Spinal cord (tissue), 10 donors: ENCODE results near the gene KDELR3. TPM values are rescaled to one million over a fixed set of nuclear protein-coding genes. Genes with fewer than 3 reads are reported as not detected.

Experiments used
- DNase-seq, 6 donors: peaks; one replicate each; pipeline versions ENCODE4 v3.0.0 to v3.0.0-alpha.2; 2013 to 2015; ENCODE audit warnings: low spot score in 6 of 6, low read depth in 4 of 6
- H3K27ac ChIP-seq: one replicate; pipeline ENCODE4 v1.5.1; 2013; ENCODE audit warnings: low read depth, low read length, control low read depth
- H3K27me3 ChIP-seq: one replicate; pipeline ENCODE4 v1.6.1; 2013; ENCODE audit warnings: low read length; ENCODE audit not compliant: control insufficient read depth, insufficient read depth
- H3K36me3 ChIP-seq: one replicate; pipeline ENCODE4 v1.6.1; 2013; ENCODE audit warnings: low read length; ENCODE audit not compliant: control insufficient read depth, insufficient read depth
- H3K4me1 ChIP-seq: one replicate; pipeline ENCODE4 v1.6.1; 2013; ENCODE audit warnings: low read length; ENCODE audit not compliant: control insufficient read depth, insufficient read depth
- H3K4me3 ChIP-seq: one replicate; pipeline ENCODE4 v1.5.1; 2013; ENCODE audit warnings: low read depth, low read length, control low read depth
- H3K9me3 ChIP-seq: one replicate; pipeline ENCODE4 v1.6.1; 2013; ENCODE audit warnings: low read length; ENCODE audit not compliant: control insufficient read depth, insufficient read depth
- WGBS: methylation state at CpG from one replicate; pipeline ENCODE4 v1.1.5; 2013; ENCODE audit warnings: missing lambda C conversion rate; ENCODE audit not compliant: insufficient coverage; 5-methylcytosine and 5-hydroxymethylcytosine counted together
- polyA plus RNA-seq, 2 donors: library from polyadenylated mRNA; unstranded; fragments of 120-200 nt; gene quantifications; one replicate each; pipeline ENCODE4 v1.2.1, GENCODE V29; 2013; ENCODE audit not compliant: insufficient read length in 2 of 2
- total RNA-seq, 2 donors: library from RNA; depleted of rRNA in 1 of 2; stranded (reverse); fragments of 120-200 nt in 1 of 2; fragments of >200 nt in 1 of 2; gene quantifications; one replicate each; pipeline versions ENCODE4 v1.2.3 to v1.2.4, GENCODE V29; 2013 to 2014
- donor health status: healthy.

KDELR3 gene
- total and polyA plus RNA-seq, 4 donors = 3.8 to 28.5 (median 18.0) TPM

DNA sequence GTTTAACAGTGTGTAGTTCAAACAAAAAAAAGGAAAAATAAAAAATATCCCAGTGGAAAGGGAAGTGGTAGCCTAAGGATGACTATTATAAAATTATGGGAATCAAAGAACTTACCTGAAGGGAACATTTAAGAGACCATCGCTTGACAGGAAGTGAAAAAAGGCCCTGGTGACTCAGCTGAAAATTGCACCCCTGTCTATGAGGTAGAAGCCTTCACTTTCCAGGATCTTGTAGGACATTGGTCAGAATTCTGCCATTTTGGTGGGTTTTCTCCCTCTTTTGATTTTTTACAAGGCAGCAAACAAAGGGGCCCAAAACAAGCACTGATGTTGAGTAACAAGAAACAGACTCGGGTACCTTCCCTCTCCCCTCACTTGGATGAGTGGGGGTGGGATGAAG, 22.6 kb downstream of the KDELR3 start:
- Histone ChIP-seq H3K4me3 (no peak overlapping the region), H3K36me3 (peaks cover 65% of the 10 kb centered on the region), H3K27ac (no peak overlapping the region), H3K27me3 (no peaks in the 10 kb centered on the region), H3K4me1 (no peaks in the 10 kb centered on the region), H3K9me3 (no peaks in the 10 kb centered on the region)
- WGBS = 100% methylated on average over 1 of the region's 2 CpGs
- no peak for DNase-seq

DNA sequence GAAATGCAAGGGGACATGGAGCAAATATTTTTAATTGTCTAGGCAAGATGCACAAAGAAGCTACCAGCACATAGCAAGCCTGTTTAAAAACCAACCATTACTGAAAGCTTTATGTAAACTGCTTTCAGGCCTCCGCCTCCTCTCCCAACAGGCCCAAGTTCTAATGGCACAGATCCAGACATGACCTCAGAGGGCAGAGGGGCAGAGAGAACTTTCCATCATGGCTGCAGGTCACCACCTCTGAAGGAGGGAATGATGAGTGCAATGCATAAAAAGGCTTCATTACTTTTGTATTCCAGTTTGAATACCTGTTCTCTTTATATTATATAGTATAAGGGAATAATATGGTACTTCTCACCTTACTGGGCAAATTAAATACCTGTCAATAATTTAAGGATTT, 23.0 kb downstream of the KDELR3 start:
- H3K27me3 ChIP-seq = no peaks in the 10 kb centered on the region
- H3K4me3 ChIP-seq = no peak overlapping the region
- peak in 1 of 6 donors; percentile 76 for DNase-seq
- no CpG with 5 or more reads among the region's 1 CpG for WGBS
- H3K4me1 ChIP-seq = no peaks in the 10 kb centered on the region
- H3K36me3 ChIP-seq = peaks cover 64% of the 10 kb centered on the region
- H3K27ac ChIP-seq = no peak overlapping the region
- H3K9me3 ChIP-seq = no peaks in the 10 kb centered on the region

- no peak for DNase-seq
- no CpG with 5 or more reads among the region's 5 CpGs for WGBS
- no peaks in the 10 kb centered on the region for H3K4me1 ChIP-seq
- H3K4me3 ChIP-seq = no peak overlapping the region
- H3K9me3 ChIP-seq = no peaks in the 10 kb centered on the region
- no peak overlapping the region for H3K27ac ChIP-seq
- H3K27me3 ChIP-seq = no peaks in the 10 kb centered on the region
- peaks cover 65% of the 10 kb centered on the region for H3K36me3 ChIP-seq
These were observed 23.9 kb downstream of the KDELR3 start for GRCh38 chr22:38491707-38492348.

DNA sequence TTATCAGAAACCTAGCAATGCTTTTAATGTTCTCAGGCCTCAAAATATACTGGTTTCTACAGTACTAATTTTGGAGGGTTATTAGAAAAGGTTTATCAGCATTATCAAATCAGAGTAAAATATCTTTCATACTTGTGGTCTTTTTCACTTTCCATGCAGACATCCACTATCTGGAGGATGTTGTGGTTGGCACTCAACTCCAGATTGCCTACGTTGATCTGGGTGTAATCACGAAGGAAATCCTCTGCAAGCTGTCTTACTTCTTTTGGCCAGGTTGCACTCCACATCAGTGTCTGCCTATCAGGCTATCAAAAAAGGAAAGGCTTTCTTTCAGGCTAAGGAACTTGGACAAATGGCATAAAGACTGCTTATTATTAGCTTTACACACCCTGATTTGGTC, 26.6 kb downstream of the KDELR3 start:
- Histone ChIP-seq H3K4me3 (no peak overlapping the region), H3K27me3 (no peaks in the 10 kb centered on the region), H3K36me3 (peaks cover 72% of the 10 kb centered on the region), H3K9me3 (no peaks in the 10 kb centered on the region), H3K4me1 (no peaks in the 10 kb centered on the region), H3K27ac (no peak overlapping the region)
- WGBS = 73% methylated on average over 2 of the region's 2 CpGs
- DNase-seq = no peak

DNA sequence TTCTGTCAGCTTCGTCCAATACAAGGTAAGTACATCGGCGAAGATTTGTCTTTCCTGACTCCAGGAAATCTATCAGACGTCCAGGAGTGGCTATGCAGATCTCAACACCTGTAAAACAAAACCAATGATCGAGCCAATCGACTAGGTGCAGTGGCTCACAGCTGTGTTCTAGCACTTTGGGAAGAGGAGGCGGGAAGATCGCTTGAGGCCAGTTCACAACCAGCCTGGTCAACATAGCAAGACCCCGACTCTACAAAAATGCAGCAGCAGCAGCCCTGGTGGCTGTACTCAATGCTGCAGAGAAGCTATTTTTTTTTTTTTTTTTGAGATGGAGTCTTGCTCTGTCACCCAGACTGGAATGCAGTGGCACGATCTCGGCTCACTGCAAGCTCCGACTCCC, 27.0 kb downstream of the KDELR3 start:
- Histone ChIP-seq H3K9me3 (no peaks in the 10 kb centered on the region), H3K4me1 (no peaks in the 10 kb centered on the region), H3K27me3 (no peaks in the 10 kb centered on the region), H3K27ac (no peak overlapping the region), H3K36me3 (peaks cover 72% of the 10 kb centered on the region), H3K4me3 (no peak overlapping the region)
- DNase-seq = no peak
- 91% methylated on average over 11 of the region's 12 CpGs for WGBS

DNA sequence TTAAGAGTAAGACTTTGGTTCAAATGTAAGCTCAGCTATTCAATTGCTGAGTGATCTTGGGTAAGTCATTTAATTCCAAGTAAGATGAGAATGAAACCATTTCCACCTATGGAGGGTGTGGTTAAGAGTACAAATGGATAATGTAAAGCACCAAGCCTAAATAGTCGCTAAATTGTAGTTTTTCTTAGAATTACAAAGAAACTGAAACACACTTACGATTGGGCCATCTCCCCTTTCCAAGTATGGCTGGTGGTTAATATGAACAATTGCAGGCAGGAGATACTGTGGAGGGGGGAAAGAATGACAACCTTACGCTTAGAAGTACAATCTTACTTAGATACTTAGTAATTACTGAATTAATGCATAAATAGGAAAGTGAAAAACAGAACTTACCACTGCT, 30.0 kb downstream of the KDELR3 start:
- H3K27me3 ChIP-seq = no peaks in the 10 kb centered on the region
- WGBS = no CpG with 5 or more reads among the region's 3 CpGs
- H3K9me3 ChIP-seq = no peaks in the 10 kb centered on the region
- H3K4me3 ChIP-seq = no peak overlapping the region
- peaks cover 6% of the 10 kb centered on the region for H3K4me1 ChIP-seq
- no peak overlapping the region for H3K27ac ChIP-seq
- peaks cover 72% of the 10 kb centered on the region for H3K36me3 ChIP-seq
- no peak for DNase-seq

- DNase-seq = no peak
- H3K27ac ChIP-seq = no peak overlapping the region
- WGBS = 72% methylated on average over 3 of the region's 10 CpGs
- no peaks in the 10 kb centered on the region for H3K27me3 ChIP-seq
- no peak overlapping the region for H3K4me3 ChIP-seq
- H3K9me3 ChIP-seq = no peaks in the 10 kb centered on the region
- peaks cover 12% of the 10 kb centered on the region for H3K4me1 ChIP-seq
- H3K36me3 ChIP-seq = peaks cover 39% of the 10 kb centered on the region
These were observed 34.1 kb downstream of the KDELR3 start for GRCh38 chr22:38501797-38502672.

- H3K27ac ChIP-seq = no peak overlapping the region
- H3K9me3 ChIP-seq = no peaks in the 10 kb centered on the region
- peaks cover 18% of the 10 kb centered on the region for H3K4me1 ChIP-seq
- H3K4me3 ChIP-seq = peak overlapping the region; percentile 25
- peaks cover 29% of the 10 kb centered on the region for H3K36me3 ChIP-seq
- no peak for DNase-seq
- no peaks in the 10 kb centered on the region for H3K27me3 ChIP-seq
- no CpG with 5 or more reads among the region's 4 CpGs for WGBS
These were observed 35.1 kb downstream of the KDELR3 start for GRCh38 chr22:38503021-38503420.

DNA sequence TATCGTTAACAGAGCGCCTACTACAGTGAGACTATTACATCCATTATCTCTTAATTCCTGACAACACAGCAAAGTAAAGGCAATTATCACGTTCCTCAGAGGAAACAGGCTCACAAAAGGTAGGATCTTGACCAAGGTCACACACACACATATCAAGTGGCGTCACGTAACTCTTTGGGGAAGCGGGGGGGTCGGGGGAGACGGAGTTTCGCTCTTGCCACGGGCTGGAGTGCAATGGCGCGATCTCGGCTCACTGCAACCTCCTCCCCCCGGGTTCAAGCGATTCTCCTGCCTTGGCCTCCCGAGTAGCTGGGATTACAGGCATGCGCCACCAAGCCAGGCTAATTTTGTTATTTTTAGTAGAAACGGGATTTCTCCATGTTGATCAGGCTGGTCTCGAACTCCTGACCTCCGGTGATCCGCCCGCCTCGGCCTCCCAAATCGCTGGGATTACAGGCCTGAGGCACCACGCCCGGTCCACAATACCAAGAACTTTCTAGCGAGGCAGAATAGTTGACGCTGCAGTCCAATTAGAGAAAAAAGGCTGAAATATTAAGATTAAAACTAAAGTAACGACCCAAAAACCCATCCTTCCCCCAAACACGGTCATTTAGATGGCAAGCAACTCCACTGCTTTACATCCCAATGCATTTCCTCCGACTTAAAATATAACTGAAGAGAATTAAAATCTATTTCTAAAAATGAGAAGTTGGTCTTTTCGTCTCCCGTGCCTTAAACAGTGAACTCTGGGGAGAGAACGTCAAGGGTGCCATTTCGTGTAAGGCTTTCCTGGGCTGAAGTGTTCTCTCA, 37.0 kb downstream of the KDELR3 start:
- Histone ChIP-seq H3K4me3 (peak overlapping the region; percentile 68), H3K27ac (peak overlapping the region; percentile 100), H3K4me1 (peaks cover 24% of the 10 kb centered on the region), H3K9me3 (no peaks in the 10 kb centered on the region), H3K27me3 (no peaks in the 10 kb centered on the region), H3K36me3 (peaks cover 12% of the 10 kb centered on the region)
- peak in 2 of 6 donors; percentile 35 to 46 for DNase-seq
- under 1% methylated on average over 28 of the region's 35 CpGs for WGBS
